ENCODE data around the gene DNAJC4. TPM values are rescaled to one million over a fixed set of nuclear protein-coding genes. Genes with fewer than 3 reads are reported as not detected.
"Not testable (repeated sequence)": the region's sequence is repeated elsewhere in the genome, so short reads cannot be mapped to it uniquely, and the experiment has no call there.

Gene DNAJC4
- total and polyA plus RNA-seq, 5 donors = 46.3 to 95.7 (median 51.8) TPM

DNA sequence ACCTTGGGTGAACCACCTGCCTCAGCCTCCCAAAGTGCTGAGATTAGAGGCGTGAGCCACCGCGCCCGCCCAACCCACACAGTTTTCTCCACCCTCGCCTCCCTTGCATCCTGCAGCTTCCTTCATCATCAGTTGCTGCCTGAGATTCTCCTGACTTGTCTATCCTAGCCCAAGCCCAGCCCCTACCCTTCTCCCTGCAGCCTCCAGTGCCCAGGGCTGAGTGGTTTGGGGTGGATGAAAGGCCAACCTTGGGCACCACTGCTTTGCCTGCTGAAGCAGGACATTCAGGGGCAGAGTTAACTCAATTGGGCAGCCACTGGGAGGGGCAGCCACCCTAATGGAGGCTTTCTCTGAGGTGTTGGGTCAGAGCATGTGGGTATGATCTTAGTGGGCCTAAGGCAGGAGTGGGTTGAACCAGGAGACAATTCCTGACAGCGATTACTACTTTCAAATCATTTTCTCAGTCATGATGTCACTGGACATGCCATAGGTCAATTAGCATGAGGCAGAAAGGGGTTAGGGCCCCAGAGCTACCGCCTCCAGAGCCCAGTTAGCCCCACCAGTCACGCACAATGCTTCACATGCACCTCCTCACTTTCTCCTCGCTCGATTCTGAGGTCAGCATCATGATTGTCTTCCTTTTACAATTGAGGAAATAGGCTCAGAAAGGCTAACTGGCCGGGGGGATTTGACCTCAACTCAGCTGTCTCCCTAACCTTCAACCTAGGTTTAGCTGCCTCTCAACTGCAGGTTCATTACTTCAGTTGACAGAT lies 9.5 kb downstream of the DNAJC4 start:
- 83% methylated on average over 11 of the region's 11 CpGs for WGBS
- H3K4me1 ChIP-seq (ENCODE audit: control insufficient read depth, insufficient read depth, low read length) = peaks cover 7% of the 10 kb centered on the region
- H3K4me3 ChIP-seq (ENCODE audit: low read length) = peak overlapping the region; percentile 49
- DNase-seq (peak in 2 of 3 donors; percentile 55 to 62), ATAC-seq (no peak)
- no peaks in the 10 kb centered on the region for H3K9me3 ChIP-seq (ENCODE audit: control insufficient read depth, low read length)
- peak overlapping the region; percentile 89 for H3K27ac ChIP-seq (ENCODE audit: low read length)
- H3K27me3 ChIP-seq (ENCODE audit: control insufficient read depth, insufficient read depth) = no peaks in the 10 kb centered on the region
- intact Hi-C loops (cut with DNase I) = loop anchor here in 1 of 4 donors (5.0 kb wide), 1 partner anchor 62 kb away; the partner anchor contains the start of gene CATSPERZ

DNA sequence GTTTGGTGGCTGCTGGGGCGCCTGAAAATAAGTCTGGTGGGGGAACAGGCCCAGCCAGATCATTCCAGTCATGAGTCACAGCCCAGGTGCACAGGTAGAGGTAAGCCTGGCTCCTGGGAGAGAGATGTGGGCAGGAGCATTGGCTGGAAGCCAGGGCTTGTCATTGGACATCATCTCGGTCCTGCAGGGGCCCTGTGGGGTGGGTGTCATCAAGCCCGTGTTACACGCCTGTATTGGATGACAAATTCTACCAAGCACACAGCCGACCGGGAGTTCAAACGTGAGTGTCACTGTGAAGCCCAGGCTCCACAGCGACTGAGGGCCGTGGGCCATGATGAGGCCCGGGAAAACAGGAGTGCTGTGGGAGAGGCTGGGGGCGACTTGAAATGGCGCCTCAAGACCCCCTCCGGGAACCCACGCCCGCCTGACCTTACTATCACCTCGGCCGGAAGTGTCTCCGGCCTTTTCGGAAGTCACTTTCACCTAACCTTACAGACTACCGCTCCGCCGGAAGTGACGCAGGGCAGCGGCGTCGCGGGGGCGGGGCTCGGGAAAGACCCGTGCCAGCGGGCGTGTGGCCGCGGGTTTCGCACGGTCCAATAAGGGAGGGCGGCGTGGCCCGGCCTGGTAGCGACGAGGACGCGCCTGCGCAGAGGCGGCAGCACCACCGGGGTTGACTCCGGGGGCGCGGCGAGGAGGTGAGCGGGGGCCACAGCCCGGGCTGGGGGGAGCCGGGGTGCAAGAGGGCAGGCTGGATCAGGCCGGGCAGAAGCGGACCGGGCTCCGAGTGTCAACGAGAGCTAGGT lies 10.3 kb downstream of the DNAJC4 start, which contains the start of gene FKBP2:
Gene FKBP2, plus strand, starts transcription at position 661 of the 806 bp plus-strand sequence. CDS start 1,293 bp downstream, outside the sequence.
- intact Hi-C loops (cut with DNase I) = no loop called here
- Histone ChIP-seq H3K27ac (ENCODE audit: low read length) (peak within 1 kb of the TSS; percentile 89), H3K4me1 (ENCODE audit: control insufficient read depth, insufficient read depth, low read length) (peaks cover 7% of the 10 kb centered on the region), H3K9me3 (ENCODE audit: control insufficient read depth, low read length) (no peaks in the 10 kb centered on the region), H3K4me3 (ENCODE audit: low read length) (peak within 1 kb of the TSS; percentile 81), H3K27me3 (ENCODE audit: control insufficient read depth, insufficient read depth) (no peaks in the 10 kb centered on the region)
- DNase-seq (peak; percentile 98 to 99 (median 99)), ATAC-seq (peak; percentile 79 to 81)
- whole genome bisulfite sequencing = 2% methylated on average over 58 of the region's 58 CpGs

DNA sequence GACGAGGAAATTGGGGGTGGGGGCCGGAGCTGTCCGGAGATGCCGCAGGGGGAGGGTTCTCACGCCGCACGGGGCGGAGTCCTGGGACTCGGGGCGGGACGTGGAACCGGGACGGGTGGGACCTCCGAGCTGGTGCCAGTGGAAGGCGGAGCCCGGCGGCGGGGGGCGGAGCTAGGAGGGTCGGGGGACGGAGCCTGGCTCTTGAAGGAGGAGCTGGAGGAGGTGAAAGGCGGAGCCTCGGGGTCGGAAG lies 10.8 kb downstream of the DNAJC4 start:
- Histone ChIP-seq H3K9me3 (ENCODE audit: control insufficient read depth, low read length) (no peaks in the 10 kb centered on the region), H3K27ac (ENCODE audit: low read length) (peak overlapping the region; percentile 89), H3K27me3 (ENCODE audit: control insufficient read depth, insufficient read depth) (no peaks in the 10 kb centered on the region), H3K4me3 (ENCODE audit: low read length) (peak overlapping the region; percentile 49), H3K4me1 (ENCODE audit: control insufficient read depth, insufficient read depth, low read length) (peaks cover 7% of the 10 kb centered on the region)
- under 1% methylated on average over 24 of the region's 24 CpGs for WGBS
- intact Hi-C loops (cut with DNase I) = no loop called here
- DNase-seq (peak; percentile 100), ATAC-seq (peak; percentile 88 to 91)

DNA sequence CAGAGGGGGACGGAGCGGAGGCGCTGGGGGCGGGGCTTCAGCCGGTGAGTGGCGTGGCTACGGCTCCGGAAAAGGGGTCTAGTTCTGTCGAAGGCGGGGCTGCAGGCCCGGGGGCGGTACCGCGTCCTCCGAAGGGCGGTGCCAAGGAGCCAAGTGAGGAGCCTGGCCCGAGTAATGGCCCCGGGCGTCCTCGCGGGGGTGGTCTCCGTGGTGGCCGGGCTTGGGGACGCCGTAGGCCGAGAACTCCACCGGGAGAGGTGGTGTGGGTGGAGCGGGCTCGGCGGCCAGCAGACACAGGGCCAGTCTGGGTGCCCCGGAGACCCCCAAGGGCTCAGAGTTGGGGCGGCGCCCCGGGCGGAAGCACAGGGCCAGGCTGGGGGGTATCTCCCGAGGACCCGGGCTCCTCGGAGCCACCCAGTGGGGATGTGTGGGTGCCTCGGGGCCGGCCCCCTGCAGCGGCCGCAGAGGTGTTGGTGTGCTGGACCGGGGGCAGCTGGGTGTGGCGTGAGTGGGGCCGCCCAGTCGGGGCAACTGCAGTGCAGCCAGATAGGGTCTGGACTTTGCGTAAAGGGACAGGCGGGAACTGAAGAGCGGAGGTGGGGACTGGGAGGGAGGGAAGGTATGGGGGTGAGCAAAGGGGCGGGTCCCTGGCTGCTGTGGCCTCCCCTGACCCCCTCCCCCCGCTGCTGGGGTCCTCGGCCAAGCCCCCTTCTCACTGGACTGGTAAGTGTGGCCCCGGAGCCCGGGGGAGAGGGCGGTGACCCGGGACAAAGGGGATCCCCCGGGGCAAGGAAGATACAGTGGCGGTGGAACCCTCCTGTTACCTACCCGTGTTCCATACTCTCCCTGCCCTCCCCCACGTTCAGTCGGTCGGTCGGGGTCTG lies 11.4 kb downstream of the DNAJC4 start:
- Histone ChIP-seq H3K27me3 (ENCODE audit: control insufficient read depth, insufficient read depth) (no peaks in the 10 kb centered on the region), H3K4me3 (ENCODE audit: low read length) (peak overlapping the region; percentile 81), H3K4me1 (ENCODE audit: control insufficient read depth, insufficient read depth, low read length) (peaks cover 7% of the 10 kb centered on the region), H3K27ac (ENCODE audit: low read length) (peak overlapping the region; percentile 59), H3K9me3 (ENCODE audit: control insufficient read depth, low read length) (no peaks in the 10 kb centered on the region)
- under 1% methylated on average over 63 of the region's 63 CpGs for WGBS
- peak in 1 of 3 donors; percentile 72 for DNase-seq
- peak; percentile 5 to 29 for ATAC-seq
- intact Hi-C loops (cut with DNase I) = no loop called here

DNA sequence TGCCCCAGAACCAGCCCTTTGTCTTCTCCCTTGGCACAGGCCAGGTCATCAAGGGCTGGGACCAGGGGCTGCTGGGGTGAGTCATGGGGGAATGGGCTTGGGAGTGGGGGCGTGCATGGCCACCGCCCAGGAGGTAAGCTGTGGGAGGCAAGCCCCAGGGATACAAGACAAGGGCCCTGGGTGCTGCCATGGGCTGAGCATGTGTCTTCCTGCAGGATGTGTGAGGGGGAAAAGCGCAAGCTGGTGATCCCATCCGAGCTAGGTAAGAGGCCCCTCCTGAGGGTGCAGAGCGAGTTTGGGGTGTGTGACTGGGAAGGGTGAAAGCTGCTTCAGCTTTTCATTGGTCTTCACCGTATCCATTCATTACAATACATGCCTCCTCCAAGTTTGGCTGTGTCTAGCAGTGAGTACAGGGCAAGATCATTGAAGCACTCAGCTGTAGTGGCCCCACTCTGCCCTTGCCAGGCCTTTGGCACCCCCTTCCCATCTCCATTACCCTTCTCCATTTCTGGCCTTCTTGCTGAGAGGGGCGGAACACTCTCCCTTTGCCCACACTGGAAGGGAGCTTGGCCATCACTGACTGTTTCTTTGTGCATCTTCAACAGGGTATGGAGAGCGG lies 13.0 kb downstream of the DNAJC4 start:
- Histone ChIP-seq H3K4me1 (ENCODE audit: control insufficient read depth, insufficient read depth, low read length) (peaks cover 7% of the 10 kb centered on the region), H3K27ac (ENCODE audit: low read length) (no peak overlapping the region), H3K4me3 (ENCODE audit: low read length) (no peak overlapping the region), H3K9me3 (ENCODE audit: control insufficient read depth, low read length) (no peaks in the 10 kb centered on the region), H3K27me3 (ENCODE audit: control insufficient read depth, insufficient read depth) (no peaks in the 10 kb centered on the region)
- intact Hi-C loops (cut with DNase I) = no loop called here
- WGBS = 84% methylated on average over 8 of the region's 8 CpGs
- DNase-seq = peak in 1 of 3 donors; percentile 73
- no peak for ATAC-seq

DNA sequence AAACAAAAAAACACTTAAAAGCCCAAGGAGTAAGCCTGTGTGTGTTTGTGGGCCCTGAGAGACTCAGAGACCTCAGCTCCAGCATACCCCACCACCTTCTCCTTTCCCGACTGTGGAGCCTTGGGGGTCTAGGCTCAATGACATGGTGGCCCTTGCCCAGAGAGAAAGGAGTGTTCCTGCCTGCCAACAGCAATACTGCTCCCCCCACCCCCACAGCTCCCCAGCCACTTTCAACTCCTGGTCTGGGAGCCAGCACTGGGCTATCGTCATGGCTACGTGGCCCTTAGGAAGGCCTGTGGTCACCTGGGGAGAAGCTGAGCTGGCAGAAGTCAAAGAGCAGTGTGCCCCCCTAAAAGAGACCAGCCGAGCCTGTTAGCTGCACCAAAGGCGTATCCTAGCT lies 13.8 kb downstream of the DNAJC4 start:
- 57% methylated on average over 5 of the region's 5 CpGs for WGBS
- no peaks in the 10 kb centered on the region for H3K9me3 ChIP-seq (ENCODE audit: control insufficient read depth, low read length)
- DNase-seq (no peak), ATAC-seq (no peak)
- H3K27me3 ChIP-seq (ENCODE audit: control insufficient read depth, insufficient read depth) = no peaks in the 10 kb centered on the region
- no peak overlapping the region for H3K4me3 ChIP-seq (ENCODE audit: low read length)
- H3K27ac ChIP-seq (ENCODE audit: low read length) = no peak overlapping the region
- peaks cover 7% of the 10 kb centered on the region for H3K4me1 ChIP-seq (ENCODE audit: control insufficient read depth, insufficient read depth, low read length)
- intact Hi-C loops (cut with DNase I) = no loop called here

DNA sequence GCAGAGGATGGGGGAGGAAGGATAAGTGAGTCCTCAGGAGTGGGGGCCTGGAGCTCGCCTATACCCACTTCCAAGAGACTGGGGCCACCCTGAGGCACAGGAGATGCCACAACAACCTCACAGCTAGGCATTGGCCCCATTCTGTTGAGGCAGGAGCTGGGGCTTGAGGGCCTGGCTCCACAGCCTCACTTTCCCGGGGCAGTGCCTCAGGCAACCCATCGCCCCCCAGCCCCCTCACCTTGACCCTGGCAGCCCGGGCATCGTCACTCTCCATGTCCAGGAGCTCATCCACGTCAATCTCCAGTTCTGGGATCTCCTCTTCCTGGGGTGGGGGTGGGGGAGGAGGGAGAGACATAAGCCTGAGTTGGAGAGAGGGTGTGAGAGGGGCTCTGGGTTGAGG lies 14.6 kb downstream of the DNAJC4 start:
- DNase-seq (no peak), ATAC-seq (no peak)
- intact Hi-C loops (cut with DNase I) = no loop called here
- H3K9me3 ChIP-seq (ENCODE audit: control insufficient read depth, low read length) = no peaks in the 10 kb centered on the region
- 39% methylated on average over 6 of the region's 6 CpGs for WGBS
- H3K27ac ChIP-seq (ENCODE audit: low read length) = peak overlapping the region; percentile 65
- no peak overlapping the region for H3K4me3 ChIP-seq (ENCODE audit: low read length)
- no peaks in the 10 kb centered on the region for H3K27me3 ChIP-seq (ENCODE audit: control insufficient read depth, insufficient read depth)
- H3K4me1 ChIP-seq (ENCODE audit: control insufficient read depth, insufficient read depth, low read length) = peaks cover 7% of the 10 kb centered on the region

DNA sequence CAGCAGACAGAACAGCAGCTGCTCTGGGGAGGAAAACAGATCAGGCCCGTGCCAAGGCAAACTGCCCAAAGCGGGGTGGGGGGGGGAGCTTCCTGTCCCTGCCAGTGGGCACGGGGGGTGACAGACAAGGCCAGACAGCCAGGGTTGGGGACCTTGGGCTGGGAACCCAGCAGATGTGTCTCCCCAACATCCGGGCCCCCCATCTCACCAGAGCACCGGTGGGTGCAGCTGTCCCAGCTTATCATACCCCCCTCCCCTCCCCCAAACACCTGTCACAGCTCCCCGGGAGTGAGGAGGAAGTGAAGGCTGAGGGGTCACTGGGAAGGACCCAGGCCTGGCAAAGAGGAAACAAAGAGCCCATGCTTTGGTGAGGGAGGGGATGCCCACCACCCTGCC lies 15.1 kb downstream of the DNAJC4 start:
- no peaks in the 10 kb centered on the region for H3K9me3 ChIP-seq (ENCODE audit: control insufficient read depth, low read length)
- 9% methylated on average over 6 of the region's 6 CpGs for WGBS
- DNase-seq (peak; percentile 53 to 82 (median 77)), ATAC-seq (no peak)
- intact Hi-C loops (cut with DNase I) = no loop called here
- H3K4me3 ChIP-seq (ENCODE audit: low read length) = peak overlapping the region; percentile 49
- peak overlapping the region; percentile 65 for H3K27ac ChIP-seq (ENCODE audit: low read length)
- no peaks in the 10 kb centered on the region for H3K27me3 ChIP-seq (ENCODE audit: control insufficient read depth, insufficient read depth)
- H3K4me1 ChIP-seq (ENCODE audit: control insufficient read depth, insufficient read depth, low read length) = peaks cover 5% of the 10 kb centered on the region

DNA sequence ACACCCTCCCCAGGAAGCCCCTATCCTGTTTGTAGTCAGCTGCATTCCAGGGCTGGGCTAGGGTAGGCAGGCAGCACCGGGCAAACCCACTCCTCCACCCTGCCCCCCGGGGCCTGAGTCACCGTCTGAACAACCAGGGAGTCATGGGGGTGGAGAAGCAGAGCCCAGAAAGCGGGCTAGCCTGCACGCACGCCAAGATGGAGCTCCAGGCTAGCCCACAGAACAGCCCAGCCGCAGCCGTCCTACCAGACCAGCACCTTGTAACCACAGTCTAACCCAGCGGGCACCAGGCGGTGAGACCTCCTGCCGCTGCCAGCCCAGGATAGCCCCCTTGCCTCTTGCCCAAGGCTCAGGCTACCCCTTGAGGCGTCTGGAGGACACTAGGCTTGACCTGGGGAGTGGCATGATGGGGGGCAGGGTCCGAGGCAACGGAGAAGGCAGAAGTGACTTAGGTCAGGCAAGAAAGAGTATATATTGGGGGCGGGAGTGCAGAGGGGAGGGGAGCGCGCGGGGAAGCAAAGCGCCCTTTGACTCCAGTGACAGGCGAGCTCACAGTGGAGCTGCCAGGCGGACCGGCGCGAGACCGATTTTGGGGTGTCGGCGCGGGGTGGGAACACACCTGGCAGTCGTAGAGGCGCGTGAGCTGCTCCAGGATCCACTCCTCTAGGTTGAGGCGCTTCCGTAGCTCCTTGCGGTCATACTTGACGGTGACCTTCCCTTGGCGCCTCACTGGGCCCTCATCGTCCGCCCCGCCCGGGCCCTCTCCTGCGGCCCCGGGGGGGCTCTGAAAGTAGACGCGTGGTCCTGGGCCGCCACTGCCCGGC lies 15.7 kb downstream of the DNAJC4 start:
- Histone ChIP-seq H3K4me3 (ENCODE audit: low read length) (peak overlapping the region; percentile 49), H3K27ac (ENCODE audit: low read length) (peak overlapping the region; percentile 65), H3K9me3 (ENCODE audit: control insufficient read depth, low read length) (no peaks in the 10 kb centered on the region), H3K27me3 (ENCODE audit: control insufficient read depth, insufficient read depth) (no peaks in the 10 kb centered on the region), H3K4me1 (ENCODE audit: control insufficient read depth, insufficient read depth, low read length) (peaks cover 4% of the 10 kb centered on the region)
- intact Hi-C loops (cut with DNase I) = no loop called here
- DNase-seq = peak; percentile 82 to 90 (median 88)
- ATAC-seq = peak in 1 of 2 donors; percentile 1
- WGBS = 1% methylated on average over 46 of the region's 46 CpGs

DNA sequence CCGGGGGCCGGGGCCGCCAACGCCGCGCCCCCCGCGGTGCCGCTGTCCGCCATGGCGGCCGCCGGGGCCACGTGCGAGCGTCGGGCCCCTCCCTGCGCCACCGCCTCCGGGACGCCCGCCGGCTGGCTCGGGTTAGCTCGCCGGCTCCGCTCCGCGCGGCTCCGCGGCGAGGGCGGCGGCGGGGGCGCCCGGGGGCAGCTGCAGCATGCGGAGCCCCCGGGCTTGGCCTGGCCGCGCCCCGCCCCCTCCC lies 16.2 kb downstream of the DNAJC4 start:
- ATAC-seq; H3K9me3 ChIP-seq (ENCODE audit: control insufficient read depth, low read length); H3K27me3 ChIP-seq (ENCODE audit: control insufficient read depth, insufficient read depth); H3K27ac ChIP-seq (ENCODE audit: low read length); H3K4me1 ChIP-seq (ENCODE audit: control insufficient read depth, insufficient read depth, low read length); DNase-seq; intact Hi-C loops (cut with DNase I): not testable (repeated sequence)
- WGBS = 2% methylated on average over 39 of the region's 43 CpGs
- peak overlapping the region; percentile 49 for H3K4me3 ChIP-seq (ENCODE audit: low read length)

Measured in right cardiac atrium (tissue), 5 donors.